ENCODE data around the gene ESCO1. TPM values are rescaled to one million over a fixed set of nuclear protein-coding genes. Genes with fewer than 3 reads are reported as not detected.

ESCO1 gene
- total RNA-seq, 1 donor from 2014 or later: 7.9 TPM

GRCh38 chr18:21507913-21508701 is 92.4 kb downstream of the ESCO1 start:
- intact Hi-C loops (cut with DNase I): no loop called here
- no peak for DNase-seq
- ATAC-seq (ENCODE audit: poor library complexity): no peak

- ATAC-seq (ENCODE audit: poor library complexity) (no peak), DNase-seq (no peak)
- intact Hi-C loops (cut with DNase I): no loop called here
Measured at GRCh38 chr18:21502661-21503060, 97.8 kb downstream of the ESCO1 start.

GRCh38 chr18:21499997-21500396 is 100.5 kb downstream of the ESCO1 start:
- intact Hi-C loops (cut with DNase I): no loop called here
- ATAC-seq (ENCODE audit: poor library complexity): no peak
- no peak for DNase-seq

GRCh38 chr18:21496277-21496835 is 104.1 kb downstream of the ESCO1 start:
- no peak for ATAC-seq (ENCODE audit: poor library complexity)
- DNase-seq: no peak

GRCh38 chr18:21490748-21491147 is 109.8 kb downstream of the ESCO1 start:
- ATAC-seq (ENCODE audit: poor library complexity): no peak
- intact Hi-C loops (cut with DNase I): no loop called here
- DNase-seq: no peak

More at GRCh38 chr18:21496277-21496835, 104.1 kb downstream of the ESCO1 start:
- intact Hi-C loops (cut with DNase I): no loop called here

GRCh38 chr18:21489919-21490495 is 110.5 kb downstream of the ESCO1 start:
- DNase-seq (no peak), ATAC-seq (ENCODE audit: poor library complexity) (no peak)
- intact Hi-C loops (cut with DNase I): no loop called here

- DNase-seq: no peak
- intact Hi-C loops (cut with DNase I): no loop called here
- peak; percentile 85 for ATAC-seq (ENCODE audit: poor library complexity)
Measured at GRCh38 chr18:21489119-21489750, 111.3 kb downstream of the ESCO1 start.

GRCh38 chr18:21486905-21487437 is 113.5 kb downstream of the ESCO1 start:
- DNase-seq (no peak), ATAC-seq (ENCODE audit: poor library complexity) (no peak)
- intact Hi-C loops (cut with DNase I): no loop called here

GRCh38 chr18:21484851-21485636 is 115.5 kb downstream of the ESCO1 start:
- ATAC-seq (ENCODE audit: poor library complexity) (no peak), DNase-seq (no peak)
- intact Hi-C loops (cut with DNase I): no loop called here

GRCh38 chr18:21483051-21483450 is 117.5 kb downstream of the ESCO1 start:
- ATAC-seq (ENCODE audit: poor library complexity) (no peak), DNase-seq (no peak)
- intact Hi-C loops (cut with DNase I): no loop called here

GRCh38 chr18:21481739-21482138 is 118.8 kb downstream of the ESCO1 start:
- ATAC-seq (ENCODE audit: poor library complexity) (no peak), DNase-seq (no peak)

GRCh38 chr18:21479721-21480120 is 120.8 kb downstream of the ESCO1 start:
- ATAC-seq (ENCODE audit: poor library complexity) (no peak), DNase-seq (no peak)
- intact Hi-C loops (cut with DNase I): no loop called here

More at GRCh38 chr18:21481739-21482138, 118.8 kb downstream of the ESCO1 start:
- intact Hi-C loops (cut with DNase I): no loop called here

Other genes starting within 250 kb of the ESCO1 start
- 24.7 TPM for gene SNRPD1, start 11.6 kb upstream of the ESCO1 start, total RNA-seq
- gene ABHD3, start 104.1 kb upstream of the ESCO1 start, total RNA-seq: 5.0 TPM
- 16.5 TPM for gene MIB1, start 140.1 kb upstream of the ESCO1 start, total RNA-seq